K562 (cell line): ENCODE results near the gene NPC1L1. TPM values are rescaled to one million over a fixed set of nuclear protein-coding genes. Genes with fewer than 3 reads are reported as not detected.

Experiments used
- ATAC-seq: fragments of 200-7000 bp; cut with Tn5 transposase; 3 replicates; pipeline ENCODE4 v1.9.1; 2020; ENCODE audit warnings: moderate library complexity
- BruUV-seq: library from RNA; stranded (reverse); fragments of 400-500 nt; replicated peaks from 2 replicates; lab custom pipeline; 2021; lab: Mats Ljungman, UMichigan
- CTCF ChIA-PET: fragments of 300-600 bp; formaldehyde crosslinking; extraction: SDS; loops from one replicate; lab custom pipeline; 2021; ENCODE audit warnings: low intra/inter-chr PET ratio; lab: Yijun Ruan, JAX
- POLR2A ChIA-PET: fragments of 300-600, 350-650 bp; sonication (Branson Sonifier 250); formaldehyde crosslinking; extraction: SDS; loops from one replicate; lab custom pipeline; 2021; ENCODE audit warnings: antibody characterized with exemption, inconsistent platforms; lab: Yijun Ruan, JAX
- DNase-seq, 4 experiments: peaks; one replicate each; pipeline versions ENCODE4 v3.0.0 to v3.0.0-alpha.2; 2011 to 2018; ENCODE audit warnings: low spot score in 3 of 4, mixed read lengths in 3 of 4; ENCODE audit errors: extremely low read depth in 1 of 4
- FAIRE-seq: peaks from 2 replicates; lab custom pipeline; 2011; peaks lifted over from hg19 to GRCh38; lab: Jason Lieb, UNC
- H2AFZ ChIP-seq: 2 replicates; pipeline ENCODE4 v1.6.0; 2011; ENCODE audit warnings: low read depth, low read length, control low read depth, inconsistent platforms
- H3K27ac ChIP-seq: fragments of 200-600 bp; 3 replicates; pipeline ENCODE4 v1.8.0; 2011; ENCODE audit warnings: low read depth, mild to moderate bottlenecking, control low read depth, inconsistent platforms, low read length, moderate library complexity, mixed read lengths; ENCODE audit errors: extremely low read depth
- H3K27me3 ChIP-seq, 2 experiments: fragments of 300-600 bp in 1 of 2; 2 replicates in 1 of 2; 3 replicates in 1 of 2; pipeline versions ENCODE4 v1.6.0 to v1.8.0; 2011; ENCODE audit warnings: inconsistent platforms in 2 of 2, low read length in 2 of 2, mild to moderate bottlenecking in 1 of 2, mixed read lengths in 1 of 2, moderate library complexity in 1 of 2; ENCODE audit not compliant: control insufficient read depth in 2 of 2, insufficient read depth in 2 of 2
- H3K36me3 ChIP-seq: fragments of 300-600 bp; 3 replicates; pipeline ENCODE4 v1.8.0; 2011; ENCODE audit warnings: mild to moderate bottlenecking, low read length, inconsistent platforms; ENCODE audit not compliant: control insufficient read depth, insufficient read depth
- H3K4me1 ChIP-seq, 2 experiments: fragments of 200-600 bp in 1 of 2; replicated peaks in 1 of 2; 2 replicates in 1 of 2; 3 replicates in 1 of 2; pipeline versions ENCODE4 v1.5.1 to v1.8.0; 2011; ENCODE audit warnings: inconsistent platforms in 2 of 2, low read length in 2 of 2, mild to moderate bottlenecking in 1 of 2, mixed read lengths in 1 of 2, moderate library complexity in 1 of 2; ENCODE audit not compliant: control insufficient read depth in 2 of 2, insufficient read depth in 2 of 2
- H3K4me2 ChIP-seq: 2 replicates; pipeline ENCODE4 v1.6.1; 2011; ENCODE audit warnings: low read length, control low read depth, inconsistent platforms, mixed read lengths; ENCODE audit not compliant: insufficient read depth
- H3K4me3 ChIP-seq: fragments of 200-600 bp; sonication (generic), shearing (Covaris generic); 2 replicates; pipeline ENCODE4 v1.5.1; 2016; ENCODE audit warnings: control low read depth, inconsistent platforms
- H3K79me2 ChIP-seq: fragments of 200-600 bp; 3 replicates; pipeline ENCODE4 v1.8.0; 2011; ENCODE audit warnings: low read length, inconsistent platforms; ENCODE audit not compliant: control insufficient read depth, insufficient read depth
- H3K9ac ChIP-seq, 2 experiments: 2 replicates each; pipeline versions ENCODE4 v1.6.0 to v1.6.1; 2011; ENCODE audit warnings: low read depth in 2 of 2, low read length in 2 of 2, control low read depth in 1 of 2, inconsistent platforms in 1 of 2, mild to moderate bottlenecking in 1 of 2, mixed read lengths in 1 of 2; ENCODE audit not compliant: insufficient read depth in 1 of 2
- H3K9me1 ChIP-seq: one replicate; pipeline ENCODE4 v1.6.0; 2011; ENCODE audit warnings: inconsistent platforms, mild to moderate bottlenecking, low read length, moderate library complexity; ENCODE audit not compliant: control insufficient read depth, insufficient read depth
- H3K9me3 ChIP-seq: replicated peaks from 2 replicates; pipeline ENCODE4 v1.5.1; 2011; ENCODE audit warnings: low read depth, low read length, inconsistent platforms; ENCODE audit not compliant: control insufficient read depth, insufficient read depth
- H4K20me1 ChIP-seq: replicated peaks from 2 replicates; pipeline ENCODE4 v1.6.1; 2011; ENCODE audit warnings: low read length, inconsistent platforms, mixed read lengths; ENCODE audit not compliant: control insufficient read depth, insufficient read depth
- ARID3B ChIP-seq: fragments of 250-450 bp; sonication (Bioruptor Pico); IDR thresholded peaks from 2 replicates; pipeline ENCODE4 v1.4.0; 2020; ENCODE audit warnings: borderline replicate concordance
- ATF7 ChIP-seq: fragments of 450-650 bp; IDR thresholded peaks from 2 replicates; pipeline ENCODE4 v1.7.1; 2014; ENCODE audit warnings: mild to moderate bottlenecking, moderate library complexity
- BDP1 ChIP-seq: IDR thresholded peaks from 3 replicates; pipeline ENCODE4 v1.6.1; 2011; ENCODE audit not compliant: insufficient read length, insufficient read depth
- CBFA2T2 ChIP-seq: fragments of 450-650 bp; conservative IDR thresholded peaks from 2 replicates; pipeline ENCODE4 v1.6.1; 2017; ENCODE audit warnings: mild to moderate bottlenecking
- CBX8 ChIP-seq: fragments of 200-600 bp; sonication (generic); IDR thresholded peaks from 2 replicates; pipeline ENCODE4 v1.6.1; 2012; ENCODE audit warnings: borderline replicate concordance, mixed run types, low read depth, mild to moderate bottlenecking, moderate library complexity, mixed read lengths, low read length, control low read depth, inconsistent platforms; ENCODE audit not compliant: poor library complexity, severe bottlenecking; ENCODE audit errors: extremely low read depth
- E2F3 ChIP-seq: fragments of 250-450 bp; sonication (Bioruptor Pico); IDR thresholded peaks from 2 replicates; pipeline ENCODE4 v1.4.0; 2020; ENCODE audit warnings: mild to moderate bottlenecking
- E2F4 ChIP-seq: sonication (generic); formaldehyde crosslinking; IDR thresholded peaks from 2 replicates; pipeline ENCODE4 v1.8.0; 2022; ENCODE audit warnings: mild to moderate bottlenecking, low read depth, missing genetic modification reagents
- ESRRA ChIP-seq: fragments of 450-650 bp; IDR thresholded peaks from 2 replicates; pipeline ENCODE4 v1.6.1; 2014; ENCODE audit warnings: low read depth, mild to moderate bottlenecking, moderate library complexity, borderline replicate concordance
- ETS2 ChIP-seq: IDR thresholded peaks from 2 replicates; pipeline ENCODE4 v1.6.1; 2016; ENCODE audit warnings: borderline replicate concordance, missing genetic modification characterization, mild to moderate bottlenecking, moderate library complexity, missing compliant biosample characterization; ENCODE audit not compliant: poor library complexity, severe bottlenecking
- GTF2E2 ChIP-seq: fragments of 200-800 bp; sonication (Bioruptor generic); IDR thresholded peaks from 2 replicates; pipeline ENCODE4 v1.6.1; 2016; ENCODE audit warnings: missing genetic modification characterization, missing compliant biosample characterization
- HDAC1 ChIP-seq, 2 experiments: fragments of 450-650 bp; IDR thresholded peaks; 2 replicates each; pipeline ENCODE4 v1.6.1; 2016 to 2017; ENCODE audit warnings: inconsistent platforms in 1 of 2, mild to moderate bottlenecking in 1 of 2, moderate library complexity in 1 of 2
- ILF3 ChIP-seq: fragments of 450-650 bp; IDR thresholded peaks from 2 replicates; pipeline ENCODE4 v1.6.1; 2018; ENCODE audit warnings: antibody characterized with exemption, mild to moderate bottlenecking, moderate library complexity, borderline replicate concordance
- IRF2 ChIP-seq: sonication (generic); formaldehyde crosslinking; IDR thresholded peaks from 2 replicates; pipeline ENCODE4 v1.8.1; 2022; ENCODE audit warnings: mild to moderate bottlenecking, missing genetic modification reagents
- LCOR ChIP-seq: sonication (generic); formaldehyde crosslinking; IDR thresholded peaks from 2 replicates; pipeline ENCODE4 v1.8.0; 2022; ENCODE audit warnings: mild to moderate bottlenecking, missing genetic modification reagents
- NONO ChIP-seq, 2 experiments: fragments of 200-400 bp in 1 of 2; fragments of 450-650 bp in 1 of 2; formaldehyde crosslinking in 1 of 2; IDR thresholded peaks; 2 replicates each; pipeline ENCODE4 v1.6.1; 2017; ENCODE audit warnings: low read depth in 2 of 2, mild to moderate bottlenecking in 2 of 2, moderate library complexity in 2 of 2, low read length in 1 of 2
- PPARD ChIP-seq: fragments of 250-450 bp; sonication (Bioruptor Pico); IDR thresholded peaks from 2 replicates; pipeline ENCODE4 v1.8.0; 2022; ENCODE audit warnings: inconsistent platforms, mild to moderate bottlenecking, moderate library complexity
- SRSF7 ChIP-seq: fragments of 200-400 bp; formaldehyde crosslinking; optimal IDR thresholded peaks from 2 replicates; pipeline ENCODE3; 2017; ENCODE audit warnings: mild to moderate bottlenecking, low read depth, low read length
- ZNF324 ChIP-seq: fragments of 250-450 bp; sonication (Bioruptor Pico); IDR thresholded peaks from 2 replicates; pipeline ENCODE4 v1.4.0; 2020; ENCODE audit warnings: mild to moderate bottlenecking
- ZNF408 ChIP-seq: fragments of 250-450 bp; sonication (Bioruptor Pico); IDR thresholded peaks from 2 replicates; pipeline ENCODE4 v1.4.0; 2020; ENCODE audit warnings: low read depth, mild to moderate bottlenecking, moderate library complexity
- WGBS: fragments of 100-300 bp; shearing (Covaris generic); methylation state at CpG from one replicate; pipeline ENCODE4 v1.1.6; 2016; ENCODE audit warnings: low coverage, mixed read lengths; ENCODE audit not compliant: insufficient coverage; ENCODE audit errors: missing lambda C conversion rate; 5-methylcytosine and 5-hydroxymethylcytosine counted together
- in situ Hi-C: fragments of 300-500 bp; cut with MboI; formaldehyde crosslinking; loops from 4 replicates; pipeline ENCODE4 v1.15.0; 2018; ENCODE audit warnings: inconsistent platforms, mixed read lengths
- intact Hi-C: fragments of 100-400 bp; cut with micrococcal nuclease; formaldehyde crosslinking; loops from 2 replicates; pipeline ENCODE4 v1.14.2; 2022
- polyA plus RNA-seq, 8 experiments: library from polyadenylated mRNA; depleted of rRNA in 4 of 8; stranded (reverse) in 5 of 8; unstranded in 3 of 8; fragments of >200 nt; fragmentation: Nextera tagmentation in 2 of 8; fragmentation: Illumina TruSeq in 1 of 8; extraction: Ambion mirVana in 2 of 8; extraction: Trizol in 1 of 8; gene quantifications; 2 replicates each; pipeline versions ENCODE4 v1.2.1 to v1.2.3, GENCODE V29; 2011 to 2014; ENCODE audit warnings: inconsistent platforms in 1 of 8, missing spikeins in 1 of 8
- total RNA-seq, 7 experiments: library from RNA; depleted of rRNA in 6 of 7; stranded (reverse); fragments of >200 nt in 6 of 7; fragmentation: Illumina TruSeq in 2 of 7; extraction: Trizol in 2 of 7; gene quantifications; 2 replicates each; pipeline versions ENCODE4 v1.2.1 to v1.2.3, GENCODE V29; 2011 to 2021; ENCODE audit warnings: low replicate concordance in 1 of 7

Gene NPC1L1
- total and polyA plus RNA-seq, 9 of the 15 experiments (the other 6 are each of a cell fraction or from before 2014, with no cell fraction given) = 0.01 to 0.18 (median 0.07) TPM; not detected in 4

- POLR2A ChIA-PET = interaction anchor here (1.7 kb wide), 1 partner anchor 10 kb away, joined by 6 read pairs; no protein-coding TSS in a partner anchor
These were observed 19.6 kb downstream of the NPC1L1 start for GRCh38 chr7:44521347-44522095.

More at GRCh38 chr7:44521347-44522095, 19.6 kb downstream of the NPC1L1 start:
- Histone ChIP-seq H2AFZ (no peak overlapping the region), H3K9ac (peak overlapping the region in 1 of 2 experiments; percentile 68; a peak in 1 of 4 replicates), H3K4me3 (no peak overlapping the region), H4K20me1 (no peaks in the 10 kb centered on the region), H3K79me2 (no peaks in the 10 kb centered on the region), H3K4me2 (no peak overlapping the region), H3K27me3 (peaks cover 6 to 38% of the 10 kb centered on the region in 2 experiments; a peak in 4 of 5 replicates), H3K9me1 (no peaks in the 10 kb centered on the region), H3K36me3 (no peaks in the 10 kb centered on the region), H3K9me3 (peaks cover 5% of the 10 kb centered on the region; the same call in 1 of the 2 replicates), H3K27ac (no peak overlapping the region), H3K4me1 (peaks cover 0 to 6% of the 10 kb centered on the region in 2 experiments; a peak in 2 of 5 replicates)
- in situ Hi-C loops (no loop called here), intact Hi-C loops (no loop called here)
- CTCF ChIA-PET = no interaction called here
- BruUV-seq = no TSS peak
- no peak for DNase-seq
- no peak; the same call in 2 of the 3 replicates for ATAC-seq
- WGBS = 7% methylated on average over 13 of the region's 15 CpGs
- TF ChIP-seq ARID3B = no peak
- TF ChIP-seq GTF2E2 (tag) = no peak
- no peak for TF ChIP-seq HDAC1 (IDR thresholded peaks at IDR 0.05)
- no peak for TF ChIP-seq E2F4 (CRISPR knock-in tag)
- TF ChIP-seq ETS2 (tag) = no peak
- no peak for TF ChIP-seq SRSF7
- TF ChIP-seq NONO (IDR thresholded peaks at IDR 0.05; ENCODE audit: low read depth in 2 of 2, low read length in 1 of 2) = no peak
- no peak for TF ChIP-seq BDP1
- TF ChIP-seq E2F3 (CRISPR knock-in tag) = no peak
- no peak for TF ChIP-seq ZNF408 (CRISPR knock-in tag)
- TF ChIP-seq ILF3 = no peak
- TF ChIP-seq LCOR (CRISPR knock-in tag) = no peak
- no peak for TF ChIP-seq CBX8
- TF ChIP-seq CBFA2T2 = no peak
- TF ChIP-seq PPARD (CRISPR knock-in tag) = no peak
- no peak for TF ChIP-seq IRF2 (CRISPR knock-in tag)
- no peak for TF ChIP-seq ATF7
- TF ChIP-seq ZNF324 (CRISPR knock-in tag) = no peak
- TF ChIP-seq ESRRA = no peak
- no peak for FAIRE-seq
